HG02852 (cell line): ENCODE data around the gene UBE3D.
"Not testable (repeated sequence)": the region's sequence is repeated elsewhere in the genome, so short reads cannot be mapped to it uniquely, and the experiment has no call there.

Source experiments
- ATAC-seq: cut with Tn5 transposase; IDR thresholded peaks from one replicate; pipeline ENCODE4 v1.9.1; 2021; ENCODE audit warnings: mild to moderate bottlenecking, moderate library complexity; ENCODE audit not compliant: unreplicated experiment

The UBE3D gene

DNA sequence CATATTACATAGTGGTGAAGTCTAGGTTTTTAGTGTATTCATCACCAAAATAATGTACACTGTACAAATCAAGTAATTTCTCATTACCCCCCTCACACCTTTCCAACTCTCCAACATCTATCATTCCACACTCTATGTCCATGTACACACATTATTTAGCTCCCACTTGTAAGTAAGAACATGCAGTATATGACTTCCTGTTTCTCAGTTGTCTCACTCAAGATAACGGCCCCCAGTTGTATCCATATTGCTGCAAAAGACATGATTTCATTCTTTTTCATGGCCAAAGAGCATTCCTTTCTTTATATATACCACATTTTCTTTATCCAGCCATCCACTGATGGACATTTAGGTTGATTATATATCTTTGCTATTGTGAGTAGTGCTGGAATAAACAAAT is 86.0 kb downstream of the UBE3D start:
- ATAC-seq, result no peak

DNA sequence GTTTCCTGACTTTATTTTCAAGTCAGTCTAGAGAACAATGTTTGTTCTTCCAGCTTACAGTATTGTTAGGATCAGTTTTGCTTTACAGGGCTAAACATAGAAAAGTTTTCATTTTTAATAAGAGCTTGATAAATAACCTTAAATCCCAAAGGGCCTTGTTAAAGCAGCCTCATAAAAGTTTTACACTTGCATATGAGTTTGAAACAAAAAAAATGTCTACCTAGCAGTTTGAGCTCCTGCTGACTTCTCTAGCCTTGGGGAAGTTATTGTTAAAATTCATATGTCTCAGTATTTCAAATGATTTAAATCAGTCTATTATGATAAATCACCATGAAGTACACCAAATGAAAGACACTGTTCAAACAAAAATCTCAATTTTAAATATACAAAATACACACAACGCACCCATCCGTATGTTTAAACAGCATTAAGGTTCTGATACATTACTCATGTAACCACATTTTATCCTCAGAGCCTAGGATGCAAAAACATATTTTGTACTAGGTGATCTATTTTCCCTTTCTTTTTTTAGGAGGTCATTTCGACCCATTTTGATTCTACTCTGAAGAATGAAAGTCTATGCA is 87.2 kb downstream of the UBE3D start:
- no peak for ATAC-seq

DNA sequence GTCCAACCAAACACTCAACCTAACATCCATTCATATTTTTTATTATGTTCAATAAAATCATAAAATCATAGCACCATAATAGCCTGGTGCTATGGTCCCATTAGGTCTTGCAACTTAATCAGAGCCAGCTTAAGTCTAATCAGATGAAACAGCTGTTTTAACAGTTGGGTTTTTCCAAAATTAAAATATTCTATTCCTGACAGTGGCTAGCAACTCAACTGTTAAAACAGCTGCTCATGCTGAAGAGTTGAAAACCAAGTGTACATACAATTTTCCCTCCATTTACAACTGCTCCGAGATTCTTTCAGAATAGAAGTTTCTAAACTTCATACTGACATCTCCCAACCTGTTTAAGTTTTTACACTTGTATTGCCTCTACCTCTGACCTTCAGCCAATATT is 89.5 kb downstream of the UBE3D start:
- no peak for ATAC-seq

DNA sequence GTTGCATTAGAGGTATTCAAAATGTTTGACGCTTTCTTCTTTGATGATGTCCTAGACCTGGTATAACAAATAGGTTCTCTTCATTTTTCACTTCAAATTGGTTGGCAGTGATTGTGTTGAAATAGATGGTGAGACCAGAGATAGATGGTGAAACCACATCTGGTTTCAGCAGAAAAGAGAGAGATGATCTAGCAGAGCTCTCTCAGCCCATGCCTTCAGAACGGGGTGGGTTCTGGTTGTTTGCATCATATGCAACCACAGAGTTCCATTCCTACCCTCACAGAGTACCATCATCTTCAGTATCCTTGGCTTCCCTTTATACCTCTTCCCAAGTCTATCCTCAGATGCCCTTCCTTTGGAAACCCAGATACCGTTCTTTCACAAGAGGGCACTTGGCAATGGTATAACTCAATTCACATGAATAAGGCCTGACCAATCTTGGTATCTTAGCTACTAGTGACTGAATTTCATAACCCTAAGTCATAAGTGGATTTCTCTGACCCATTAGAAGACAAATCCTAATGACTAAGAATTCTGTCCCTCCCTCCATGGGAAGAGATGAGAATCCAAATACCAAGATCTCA is 93.7 kb downstream of the UBE3D start:
- no peak for ATAC-seq

DNA sequence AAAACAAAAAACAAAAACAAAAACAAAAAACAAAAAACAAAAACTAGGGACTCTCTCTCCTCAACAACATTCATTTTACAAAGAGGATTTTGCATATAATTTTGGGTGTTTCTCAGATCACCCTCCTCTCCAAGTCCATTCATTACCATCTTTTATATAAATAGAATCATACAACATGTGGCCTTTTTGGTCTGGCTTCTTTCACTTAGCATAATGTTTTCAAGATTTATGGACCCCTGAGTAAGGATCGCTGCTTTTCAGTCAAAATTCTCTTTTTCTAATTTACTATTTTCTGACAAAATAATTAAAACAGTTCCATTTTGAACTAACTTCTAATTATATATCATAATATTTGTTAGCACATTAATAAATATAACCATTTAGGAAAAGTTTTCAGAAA is 94.8 kb downstream of the UBE3D start:
- ATAC-seq, result no peak

DNA sequence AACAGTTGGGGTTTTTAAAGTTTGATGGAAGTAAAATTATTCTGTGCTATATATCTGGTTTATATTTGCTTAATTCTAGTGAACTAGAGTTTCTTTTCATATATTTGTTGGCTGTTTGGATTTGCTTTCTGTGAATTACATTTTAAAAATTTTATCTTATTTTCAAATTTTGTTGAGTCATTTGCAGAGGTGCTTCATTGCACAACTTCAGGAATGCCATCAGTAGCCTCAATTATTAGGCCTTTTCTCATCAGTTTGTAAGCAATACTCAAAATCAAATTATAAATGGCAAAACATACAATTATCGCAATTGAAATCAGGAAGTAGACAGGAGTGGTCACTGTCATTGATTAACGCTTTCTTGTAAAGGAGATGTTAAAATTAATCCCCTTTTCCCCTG is 96.9 kb downstream of the UBE3D start:
- no peak for ATAC-seq

DNA sequence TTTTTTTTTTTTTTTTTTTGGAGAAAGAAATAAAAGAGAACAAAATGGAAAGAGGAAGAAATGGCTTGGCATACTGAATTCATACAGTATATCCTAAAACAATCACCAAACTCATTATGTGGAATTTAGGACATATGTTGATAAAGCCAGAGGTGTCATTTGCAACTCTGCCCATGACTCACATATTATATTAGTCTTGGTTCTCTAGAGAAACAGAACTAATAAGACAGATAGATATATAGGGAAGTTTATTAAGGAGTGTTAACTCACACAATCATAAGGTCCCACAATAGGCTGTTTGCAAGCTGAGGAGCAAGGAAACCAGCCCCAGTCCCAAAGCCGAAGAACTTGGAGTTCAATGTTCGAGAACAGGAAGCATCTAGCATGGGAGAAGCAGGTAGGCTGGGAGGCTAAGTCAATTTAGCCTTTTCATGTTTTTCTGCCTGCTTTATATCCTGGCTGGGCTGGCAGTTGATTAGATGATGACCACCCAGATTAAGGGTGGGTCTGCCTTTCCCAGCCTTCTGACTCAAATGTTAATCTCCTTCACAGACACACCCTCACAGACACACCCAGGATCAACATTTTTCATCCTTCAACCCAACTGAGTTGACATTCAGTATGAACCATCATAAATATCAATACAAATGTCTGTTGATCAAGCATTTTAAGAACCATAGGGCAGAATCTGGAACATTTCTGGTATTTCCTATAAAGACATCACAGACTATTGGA is 102.3 kb downstream of the UBE3D start:
- ATAC-seq, result no peak

DNA sequence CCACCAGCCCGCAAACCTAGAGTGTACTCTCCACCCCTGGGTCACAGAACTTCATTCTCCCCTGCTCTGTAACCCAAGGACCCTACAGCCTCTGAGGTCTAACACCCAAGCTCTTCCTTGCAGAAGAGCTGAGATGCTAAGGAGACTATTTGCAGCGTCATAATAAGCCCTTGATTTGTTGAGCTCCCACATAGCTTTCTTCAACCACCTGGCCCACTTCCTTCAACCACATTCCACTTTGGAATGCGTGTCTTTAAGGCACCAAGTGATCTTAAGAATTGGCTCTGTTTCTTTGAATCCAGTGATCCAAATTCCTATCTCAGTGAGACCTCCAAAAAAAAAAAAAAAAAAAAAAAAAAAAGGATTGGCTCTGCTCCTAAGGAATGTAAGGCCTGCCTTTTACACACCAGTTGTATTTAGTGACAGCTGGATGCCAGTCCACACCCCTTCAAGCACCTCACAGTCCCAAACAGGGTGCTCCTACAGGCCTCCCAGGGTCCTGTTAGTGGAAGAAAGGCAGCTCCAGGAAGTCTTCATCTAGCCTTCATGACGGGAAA is 106.2 kb downstream of the UBE3D start:
- no peak for ATAC-seq

DNA sequence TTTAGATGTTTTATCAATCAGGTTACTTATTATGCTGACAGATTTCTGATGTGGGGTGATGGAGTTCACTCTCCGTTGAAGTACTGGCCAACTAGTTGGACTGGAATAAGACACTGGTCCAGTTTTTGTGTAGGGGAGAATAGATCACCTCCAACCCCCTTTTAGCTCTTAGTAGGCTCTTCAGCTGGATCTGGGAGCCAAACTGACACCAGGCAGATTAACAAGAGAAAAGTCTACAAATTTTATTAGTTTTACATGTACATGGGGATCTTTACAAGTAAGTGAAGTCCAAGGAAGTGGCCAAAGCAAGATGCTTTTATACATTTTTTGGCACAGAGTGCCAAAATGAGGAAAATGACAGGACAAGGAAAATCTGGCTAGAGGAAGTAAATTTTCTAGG is 107.1 kb downstream of the UBE3D start:
- ATAC-seq, result no peak

DNA sequence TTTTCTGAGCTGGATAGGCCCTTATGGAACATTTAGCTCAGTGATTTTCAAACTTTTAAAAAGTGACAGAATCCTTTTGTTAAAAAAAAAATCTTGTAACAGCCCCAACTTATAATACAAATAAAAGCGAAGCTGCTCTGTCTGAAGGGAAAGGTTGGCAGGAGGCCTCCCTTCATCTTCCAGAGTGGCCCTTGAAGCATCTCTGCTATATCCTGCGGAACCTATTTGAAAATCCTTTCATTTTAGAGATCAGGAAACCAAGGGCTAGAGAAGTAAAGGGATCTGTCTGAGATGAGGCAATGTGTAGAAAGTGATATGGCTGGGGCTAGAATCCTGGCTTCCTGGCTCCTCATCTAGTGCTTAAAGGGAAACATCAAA is 107.8 kb downstream of the UBE3D start:
- ATAC-seq, result no peak

DNA sequence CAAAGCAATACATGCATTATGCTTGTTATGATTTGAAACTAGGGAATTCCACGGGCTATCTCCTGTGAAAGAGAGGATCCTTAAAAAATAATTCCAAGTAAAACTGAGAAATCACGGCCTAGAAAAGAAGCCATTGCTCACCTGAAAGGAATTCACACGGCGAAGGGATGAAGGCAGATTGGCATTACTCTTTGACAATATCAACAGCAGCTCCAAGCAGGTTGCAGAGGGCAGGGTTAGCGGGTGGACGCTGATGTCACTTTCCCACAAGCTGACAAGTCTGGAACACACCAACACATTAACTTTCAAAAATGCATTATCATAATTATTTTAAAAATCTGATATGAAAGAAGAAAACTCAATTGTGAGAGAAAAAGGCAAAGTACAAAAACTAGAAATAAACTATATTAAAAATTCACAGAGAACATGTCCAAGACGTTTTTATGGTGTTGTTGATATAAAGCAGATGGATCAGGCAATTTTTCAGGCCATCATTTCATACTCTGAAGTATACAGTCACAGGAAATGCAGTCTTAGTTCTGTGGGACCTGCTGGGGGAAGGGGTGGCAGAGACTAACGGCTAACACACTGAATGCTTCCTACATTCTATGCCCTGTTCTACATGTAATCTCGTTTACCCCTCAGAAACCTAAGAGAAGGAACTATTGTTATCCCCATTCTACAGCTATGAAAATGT is 108.3 kb downstream of the UBE3D start:
- no peak for ATAC-seq

DNA sequence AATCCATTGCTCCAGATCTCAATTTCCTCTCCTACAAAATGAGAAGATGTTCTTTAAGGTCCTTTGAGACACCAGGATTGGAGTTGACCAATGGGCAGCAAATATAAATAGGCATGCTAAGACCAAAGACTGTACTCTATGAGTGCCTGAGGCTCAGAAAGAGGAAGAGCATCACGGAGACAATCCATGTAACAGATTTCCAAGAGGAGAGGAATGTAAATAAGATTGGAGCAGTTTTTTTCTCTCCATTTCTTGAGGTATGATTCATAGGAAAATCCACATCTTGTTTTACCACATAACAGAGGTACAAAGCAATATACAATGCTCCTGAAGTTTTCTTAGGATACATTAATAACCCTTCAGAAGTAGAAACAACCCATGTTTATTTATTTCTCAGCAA is 109.8 kb downstream of the UBE3D start:
- no peak for ATAC-seq

DNA sequence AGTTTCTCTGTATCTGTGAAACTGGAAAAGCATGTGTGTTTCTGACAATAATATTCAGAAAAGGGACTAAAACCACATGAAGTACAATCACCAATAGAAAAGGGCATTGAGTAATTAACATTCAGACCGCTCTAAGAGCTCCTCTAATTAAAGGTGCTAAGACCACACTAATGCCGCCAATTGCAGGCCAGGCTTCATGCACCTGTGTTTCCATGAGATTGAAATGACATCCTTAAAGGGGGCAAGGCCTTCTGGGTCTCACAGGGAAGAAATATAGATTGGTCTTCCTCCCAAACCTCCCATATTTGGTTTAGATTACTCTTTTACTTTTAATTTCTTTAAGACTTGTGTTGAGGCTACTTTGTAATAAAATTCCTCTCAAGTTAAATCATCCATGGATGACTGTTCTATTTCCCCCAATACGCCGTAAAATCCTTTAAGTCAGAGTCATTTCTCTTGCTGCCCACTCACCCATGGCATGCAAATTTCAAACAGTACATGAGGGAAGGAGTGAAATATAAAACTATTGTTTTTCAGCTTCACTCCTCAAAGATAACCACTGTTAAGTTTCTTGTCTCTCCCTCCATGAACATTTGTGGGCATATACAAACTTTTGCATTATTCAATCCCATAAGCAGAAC is 110.6 kb downstream of the UBE3D start:
- peak; percentile 93 for ATAC-seq

DNA sequence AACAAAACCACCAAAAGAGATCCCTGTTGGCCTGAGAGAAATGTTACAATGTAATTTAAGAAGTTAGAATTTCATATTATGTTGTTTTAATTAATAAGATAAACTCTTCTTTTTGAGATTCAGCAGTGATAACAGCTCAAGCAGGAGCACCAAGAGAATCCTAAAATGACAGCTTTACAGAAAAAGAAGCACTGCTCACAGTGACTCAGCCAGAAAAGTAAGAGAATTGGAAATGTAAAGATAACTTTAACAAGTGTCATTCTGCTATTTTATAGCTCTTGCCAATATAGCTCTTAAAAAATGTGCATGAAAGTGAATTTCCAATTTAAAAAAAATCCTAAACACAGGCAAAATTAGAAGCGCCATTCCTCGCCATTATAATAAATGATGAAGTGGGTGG is 111.3 kb downstream of the UBE3D start:
- no peak for ATAC-seq

DNA sequence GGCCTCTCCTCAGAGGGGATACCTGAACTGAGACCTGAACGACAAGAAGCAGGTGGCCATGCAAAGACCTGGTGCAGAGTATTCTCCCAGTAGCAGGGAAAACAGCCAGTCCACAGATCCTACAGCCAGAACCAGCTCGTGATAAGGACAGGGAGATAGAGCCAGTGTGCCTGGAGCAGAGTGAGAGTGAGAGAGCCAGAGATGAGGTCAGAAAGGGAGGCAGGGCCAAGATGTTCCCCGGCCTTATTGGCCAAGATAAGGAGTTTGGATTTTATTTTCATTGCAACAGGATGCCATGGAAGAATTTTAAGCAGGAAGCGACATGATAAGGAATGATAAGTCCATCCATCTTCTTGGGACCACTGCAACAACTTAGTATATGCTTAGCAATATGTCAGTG is 111.8 kb downstream of the UBE3D start:
- no peak for ATAC-seq

DNA sequence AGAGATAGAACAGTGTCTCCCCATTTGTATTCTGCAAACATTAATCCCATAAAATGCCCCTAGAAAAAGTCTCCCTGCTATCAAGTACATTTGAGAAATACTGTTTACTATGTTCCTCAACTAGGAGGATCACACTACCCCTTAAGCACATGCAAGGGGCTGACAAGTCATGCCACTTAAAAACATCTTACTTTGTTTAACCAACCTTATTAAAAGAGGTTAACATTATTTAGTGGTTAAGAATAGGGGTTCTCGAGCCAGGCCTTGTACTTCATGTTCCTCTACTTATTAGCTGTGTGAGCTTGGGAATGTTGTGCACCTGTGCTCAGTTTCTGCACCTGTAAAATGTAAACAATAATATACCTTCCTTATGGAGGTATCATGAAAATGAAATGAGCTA is 113.7 kb downstream of the UBE3D start:
- no peak for ATAC-seq

DNA sequence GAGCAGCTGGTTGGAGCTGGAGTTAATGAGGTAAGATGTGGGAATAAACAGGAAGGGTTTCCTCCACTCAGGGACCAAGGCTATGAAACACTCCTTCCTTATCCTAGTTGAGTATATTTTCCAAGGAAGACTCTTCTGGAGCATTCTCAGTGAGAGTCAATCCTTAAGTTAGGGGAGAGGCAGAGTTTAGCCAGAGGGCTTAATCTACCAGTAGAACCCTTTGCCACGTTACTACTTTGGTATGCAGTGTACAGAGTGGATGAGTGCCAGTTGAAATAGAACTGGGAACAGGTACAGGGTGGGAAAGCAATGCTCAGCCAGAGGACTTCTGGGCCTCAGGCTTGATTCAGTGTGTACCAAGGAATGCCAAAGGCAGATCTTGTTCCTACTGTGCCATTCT is 114.3 kb downstream of the UBE3D start:
- no peak for ATAC-seq

DNA sequence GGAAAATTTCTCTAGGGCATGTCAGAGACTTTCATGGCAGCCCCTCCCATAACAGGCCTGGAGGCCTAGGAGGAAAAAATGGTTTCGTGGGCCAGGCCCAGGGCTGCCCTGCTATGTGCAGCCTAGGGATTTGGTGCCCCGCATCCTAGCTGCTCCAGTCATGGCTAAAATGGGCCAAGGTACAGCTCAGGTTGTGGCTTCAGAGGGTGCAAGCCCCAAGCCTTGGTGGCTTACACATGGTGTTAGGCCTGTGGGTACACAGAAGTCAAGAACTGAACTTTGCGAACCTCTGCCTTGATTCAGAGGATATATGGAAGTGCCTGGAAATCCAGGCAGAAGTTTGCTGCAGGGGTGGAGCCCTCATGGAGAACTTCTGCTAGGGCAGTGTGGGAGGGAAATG is 134.7 kb downstream of the UBE3D start:
- ATAC-seq, result not testable (repeated sequence)

DNA sequence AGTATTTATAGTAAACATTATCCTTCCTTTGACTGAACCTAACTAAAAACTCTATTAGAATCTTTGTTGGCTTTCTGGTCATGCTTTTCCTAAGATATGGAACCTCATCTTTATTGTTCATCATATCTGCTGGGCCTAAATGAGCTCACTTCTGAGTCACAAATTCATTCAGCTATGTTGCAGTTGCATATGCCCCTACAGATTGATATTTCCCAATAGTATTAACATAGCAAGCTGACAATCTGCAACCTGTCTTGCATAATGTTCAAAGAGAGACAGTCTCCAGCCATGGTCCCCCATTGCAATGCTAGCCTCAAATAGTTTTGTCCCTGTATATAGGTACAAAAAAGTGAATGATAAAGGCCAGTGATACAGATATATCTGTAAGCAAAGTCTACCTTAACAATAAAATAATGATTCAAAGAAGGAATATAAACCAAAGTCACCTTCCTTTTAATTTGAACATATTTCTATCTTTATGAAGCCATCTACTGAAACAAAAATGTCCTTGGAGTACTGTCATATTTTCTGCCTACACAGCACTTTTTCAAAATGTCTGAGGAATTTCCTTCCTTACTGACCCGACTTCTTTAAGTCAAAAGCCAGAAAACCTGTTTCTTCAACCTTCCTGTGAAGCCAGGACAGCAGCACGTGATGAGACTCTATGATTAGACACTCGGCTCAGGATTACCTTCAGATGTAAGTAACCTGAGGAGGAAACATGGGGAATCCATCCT is 140.7 kb downstream of the UBE3D start:
- ATAC-seq, result no peak

DNA sequence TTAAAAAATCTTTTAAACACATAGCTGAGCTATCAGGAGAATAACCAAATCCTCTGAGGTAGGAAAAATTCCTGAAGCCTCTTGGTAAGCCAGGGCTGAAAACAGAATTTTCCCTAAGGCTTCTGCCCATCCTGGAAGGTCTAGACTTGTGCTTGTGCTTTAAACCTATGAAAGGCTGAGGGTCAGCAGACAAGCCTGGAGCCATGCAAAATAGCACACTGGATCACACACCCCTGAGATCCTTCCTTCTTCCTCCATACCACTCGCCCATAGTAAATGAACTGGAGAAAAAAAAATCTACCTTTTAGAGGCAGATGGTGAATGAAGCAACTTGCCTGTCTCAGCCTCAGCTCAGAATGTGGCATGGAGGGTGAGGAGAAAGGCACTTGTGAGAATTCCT is 144.4 kb downstream of the UBE3D start:
- no peak for ATAC-seq
